OCI-LY7 (cell line): ENCODE measurements around the gene TRAF5.

Source experiments
- EZH2phosphoT487 ChIP-seq: fragments of 200-600 bp; sonication (generic); IDR thresholded peaks from 2 replicates; pipeline ENCODE4 v1.6.1; 2018; ENCODE audit warnings: low read depth, borderline replicate concordance, mild to moderate bottlenecking, mixed run types, antibody characterized with exemption, low read length, moderate library complexity, mixed read lengths
- TF ChIP-seq, protein P1 (sequence below): fragments of 200-600 bp; sonication (generic); conservative IDR thresholded peaks from 2 replicates; pipeline ENCODE4 v1.5.1; 2014; ENCODE audit warnings: mild to moderate bottlenecking, antibody characterized with exemption, low read length, moderate library complexity, mixed read lengths

DNA sequence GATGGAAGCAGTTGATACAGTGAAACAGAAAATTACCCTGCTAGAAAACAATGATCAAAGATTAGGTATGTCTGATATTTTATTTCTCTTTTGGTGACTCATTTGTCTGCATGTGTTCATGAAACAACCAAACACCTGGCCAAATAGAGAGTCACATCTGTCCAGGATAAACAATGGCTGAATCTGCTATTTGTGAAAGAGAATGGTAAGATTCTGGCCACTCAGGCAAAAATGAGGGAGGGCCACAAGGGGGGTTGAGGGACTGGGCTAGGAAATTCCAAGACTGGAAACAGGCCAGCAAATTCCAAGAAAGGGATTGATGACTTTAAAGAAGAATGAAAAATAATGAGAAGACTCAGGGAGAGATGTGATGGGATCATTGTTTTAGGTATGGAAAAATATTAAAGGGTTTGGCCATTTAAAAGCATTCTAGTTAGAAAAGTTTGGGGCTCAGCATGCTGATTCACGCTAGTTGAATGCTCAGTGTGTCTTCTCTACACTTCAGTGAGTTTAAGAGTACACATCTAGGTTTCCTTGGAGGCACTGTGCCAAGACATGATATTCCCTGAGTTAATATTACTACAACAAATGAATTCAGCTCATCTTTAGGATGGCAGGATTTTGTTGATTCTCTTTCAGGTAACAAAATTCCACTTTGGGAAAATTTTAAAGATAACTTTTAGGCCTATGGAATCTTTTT, 44.9 kb downstream of the TRAF5 start:
- TF ChIP-seq, protein P1, sequence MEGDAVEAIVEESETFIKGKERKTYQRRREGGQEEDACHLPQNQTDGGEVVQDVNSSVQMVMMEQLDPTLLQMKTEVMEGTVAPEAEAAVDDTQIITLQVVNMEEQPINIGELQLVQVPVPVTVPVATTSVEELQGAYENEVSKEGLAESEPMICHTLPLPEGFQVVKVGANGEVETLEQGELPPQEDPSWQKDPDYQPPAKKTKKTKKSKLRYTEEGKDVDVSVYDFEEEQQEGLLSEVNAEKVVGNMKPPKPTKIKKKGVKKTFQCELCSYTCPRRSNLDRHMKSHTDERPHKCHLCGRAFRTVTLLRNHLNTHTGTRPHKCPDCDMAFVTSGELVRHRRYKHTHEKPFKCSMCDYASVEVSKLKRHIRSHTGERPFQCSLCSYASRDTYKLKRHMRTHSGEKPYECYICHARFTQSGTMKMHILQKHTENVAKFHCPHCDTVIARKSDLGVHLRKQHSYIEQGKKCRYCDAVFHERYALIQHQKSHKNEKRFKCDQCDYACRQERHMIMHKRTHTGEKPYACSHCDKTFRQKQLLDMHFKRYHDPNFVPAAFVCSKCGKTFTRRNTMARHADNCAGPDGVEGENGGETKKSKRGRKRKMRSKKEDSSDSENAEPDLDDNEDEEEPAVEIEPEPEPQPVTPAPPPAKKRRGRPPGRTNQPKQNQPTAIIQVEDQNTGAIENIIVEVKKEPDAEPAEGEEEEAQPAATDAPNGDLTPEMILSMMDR: no peak
- TF ChIP-seq EZH2phosphoT487: no peak
